ENCODE results near the gene TPT1. TPM values are rescaled to one million over a fixed set of nuclear protein-coding genes. Genes with fewer than 3 reads are reported as not detected.

TPT1 gene
- total RNA-seq, 4 donors from 2014 or later, result 3,407 to 5,053 (median 4,011) TPM

GRCh38 chr13:45298206-45298505, 42.8 kb downstream of the TPT1 start:
- ATAC-seq (ENCODE audit: low FRiP score), result no peak
- no peak for TF ChIP-seq CTCF (IDR thresholded peaks at IDR 0.05)
- DNase-seq (ENCODE audit: low spot score), result no peak

- DNase-seq (ENCODE audit: low spot score), result no peak
- TF ChIP-seq CTCF (IDR thresholded peaks at IDR 0.05), result no peak
Observed at GRCh38 chr13:45297456-45298205, 43.4 kb downstream of the TPT1 start.

GRCh38 chr13:45296259-45296658, 44.7 kb downstream of the TPT1 start:
- TF ChIP-seq CTCF (IDR thresholded peaks at IDR 0.05), result no peak
- no peak for DNase-seq (ENCODE audit: low spot score)
- ATAC-seq (ENCODE audit: low FRiP score), result no peak

More at GRCh38 chr13:45297456-45298205, 43.4 kb downstream of the TPT1 start:
- no peak for ATAC-seq (ENCODE audit: low FRiP score)

- DNase-seq (ENCODE audit: low spot score), result no peak
- ATAC-seq (ENCODE audit: low FRiP score), result no peak
- no peak for TF ChIP-seq CTCF (IDR thresholded peaks at IDR 0.05)
Observed at GRCh38 chr13:45295536-45295935, 45.4 kb downstream of the TPT1 start.

- ATAC-seq (ENCODE audit: low FRiP score), result no peak
- DNase-seq (ENCODE audit: low spot score), result no peak
- TF ChIP-seq CTCF (IDR thresholded peaks at IDR 0.05), result no peak
Observed at GRCh38 chr13:45292176-45292575, 48.8 kb downstream of the TPT1 start.

GRCh38 chr13:45289936-45290563, 50.9 kb downstream of the TPT1 start:
- DNase-seq (ENCODE audit: low spot score), result no peak
- TF ChIP-seq CTCF (IDR thresholded peaks at IDR 0.05), result no peak
- no peak for ATAC-seq (ENCODE audit: low FRiP score)

Small RNAs within 50 kb of the gene (small RNA-seq; reads per million reads assigned to genes)
- gene SNORA31, result 113 reads per million, percentile 96 among the genes with 10 or more reads in this experiment

Other genes starting within 250 kb of the TPT1 start
- gene GTF2F2, start 220.7 kb downstream of the TPT1 start, total RNA-seq, result 10 to 100 TPM; 12.1 to 18.1 (median 14.8) TPM
- gene KCTD4, start 140.1 kb downstream of the TPT1 start, total RNA-seq, result not detected
- 10 to 100 TPM; 10.1 to 21.9 (median 11.9) TPM for gene SLC25A30, start 77.2 kb upstream of the TPT1 start, total RNA-seq
- gene COG3, start 123.8 kb upstream of the TPT1 start, total RNA-seq, result 10 to 100 TPM; 23.3 to 34.7 (median 29.8) TPM